GM18858 (cell line): ENCODE results near the gene CLUH.
A peak's percentile ranks its signal among the peaks of the same experiment; 100 is the strongest.

ENCODE experiments used
- ATAC-seq: cut with Tn5 transposase; IDR thresholded peaks from one replicate; pipeline ENCODE4 v1.9.1; 2021; ENCODE audit not compliant: unreplicated experiment

The CLUH gene

GRCh38 chr17:2718150-2718938 is 6.8 kb upstream of the CLUH start:
- no peak for ATAC-seq

GRCh38 chr17:2716649-2717048 is 5.1 kb upstream of the CLUH start:
- ATAC-seq, result no peak

GRCh38 chr17:2713881-2714280 is 2.3 kb upstream of the CLUH start:
- ATAC-seq, result no peak

- no peak for ATAC-seq
Measured at GRCh38 chr17:2712300-2713043, 908 bp upstream of the CLUH start.

GRCh38 chr17:2710803-2711607 is 559 bp downstream of the CLUH start:
- ATAC-seq, result peak; percentile 15

GRCh38 chr17:2710071-2710802 is 1.3 kb downstream of the CLUH start:
- no peak for ATAC-seq

GRCh38 chr17:2709183-2709661 is 2.3 kb downstream of the CLUH start:
- no peak for ATAC-seq

- no peak for ATAC-seq
Measured at GRCh38 chr17:2708585-2709182, 2.9 kb downstream of the CLUH start.

GRCh38 chr17:2707721-2708584 is 3.6 kb downstream of the CLUH start:
- no peak for ATAC-seq

- no peak for ATAC-seq
Measured at GRCh38 chr17:2706911-2707510, 4.6 kb downstream of the CLUH start.

GRCh38 chr17:2705888-2706795 is 5.4 kb downstream of the CLUH start:
- no peak for ATAC-seq

GRCh38 chr17:2705263-2705662 is 6.3 kb downstream of the CLUH start:
- no peak for ATAC-seq

GRCh38 chr17:2704890-2705248 is 6.7 kb downstream of the CLUH start:
- no peak for ATAC-seq

- ATAC-seq, result no peak
Measured at GRCh38 chr17:2704031-2704889, 7.3 kb downstream of the CLUH start.

GRCh38 chr17:2703606-2704005 is 8.0 kb downstream of the CLUH start:
- no peak for ATAC-seq

- no peak for ATAC-seq
Measured at GRCh38 chr17:2703181-2703580, 8.4 kb downstream of the CLUH start.
